ENCODE measurements around the gene SLC25A30.

The SLC25A30 gene, protein sequence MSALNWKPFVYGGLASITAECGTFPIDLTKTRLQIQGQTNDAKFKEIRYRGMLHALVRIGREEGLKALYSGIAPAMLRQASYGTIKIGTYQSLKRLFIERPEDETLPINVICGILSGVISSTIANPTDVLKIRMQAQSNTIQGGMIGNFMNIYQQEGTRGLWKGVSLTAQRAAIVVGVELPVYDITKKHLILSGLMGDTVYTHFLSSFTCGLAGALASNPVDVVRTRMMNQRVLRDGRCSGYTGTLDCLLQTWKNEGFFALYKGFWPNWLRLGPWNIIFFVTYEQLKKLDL

DNA sequence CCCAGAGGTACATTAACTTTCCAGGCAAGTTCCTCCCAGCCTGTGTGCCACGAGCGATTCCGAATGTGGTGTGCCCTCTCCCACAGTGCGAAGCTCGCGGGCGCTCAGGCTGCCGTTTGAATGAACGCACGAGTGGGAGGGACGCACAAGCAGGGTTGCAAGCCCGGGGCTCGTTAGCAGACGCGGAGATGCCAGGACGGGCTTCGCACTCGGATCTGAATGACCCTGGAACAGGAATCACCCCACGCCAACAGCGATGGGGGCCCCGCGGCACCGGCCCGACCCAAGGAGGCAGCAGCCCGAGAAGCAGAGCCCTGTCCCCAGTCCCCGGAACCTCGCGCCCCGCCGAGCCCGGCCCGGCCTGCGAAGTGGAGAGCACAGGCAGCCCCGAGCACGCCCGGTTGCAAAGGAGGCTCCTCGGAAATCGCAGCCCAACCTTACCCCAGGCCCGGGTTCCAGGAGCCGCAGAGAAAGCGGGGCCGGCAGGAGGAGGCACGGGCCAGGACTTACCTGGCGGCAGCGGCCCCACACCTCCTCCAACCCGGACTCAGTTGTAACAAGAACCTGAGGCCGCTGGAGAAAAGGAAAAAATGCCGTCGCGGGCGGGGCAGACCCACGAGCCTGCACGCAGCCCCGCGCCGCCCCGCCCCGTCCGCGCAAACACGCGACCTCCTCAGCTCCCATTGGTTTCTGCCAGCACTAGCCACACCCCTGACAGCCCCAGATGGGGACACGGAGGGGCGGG lies at the start of gene SLC25A30:
Gene SLC25A30 (minus strand): TSS at position 584 of the 745 bp plus-strand sequence. CDS start 6,948 bp downstream, outside the sequence.
- ATAC-seq (peak; percentile 97), DNase-seq (peak; percentile 93)

DNA sequence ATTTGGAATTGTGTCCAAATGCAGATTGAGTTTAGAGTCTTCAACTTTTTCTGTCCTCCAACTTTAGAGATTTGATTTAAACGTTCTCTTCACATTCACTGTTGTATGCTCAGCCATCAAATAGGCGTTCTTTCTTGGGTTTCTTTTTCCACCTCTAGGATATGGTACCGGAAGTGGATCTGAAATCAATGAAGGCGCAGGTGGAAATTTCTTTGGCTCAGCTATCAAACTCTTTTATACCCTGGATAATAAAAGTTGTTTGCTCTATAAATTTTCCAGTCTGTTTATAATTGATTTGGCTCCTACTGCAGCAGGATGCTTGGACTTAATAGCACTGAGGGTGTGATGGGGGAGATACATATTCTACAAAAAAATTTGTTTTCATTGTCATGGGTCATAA lies 48.2 kb upstream of the SLC25A30 start:
- DNase-seq (no peak), ATAC-seq (no peak)

GRCh38 chr13:45464687-45465453 lies 46.7 kb upstream of the SLC25A30 start, which contains the start of gene COG3:
TSS of gene COG3 (plus strand) at chr13:45464939. CDS start at chr13:45465037, 98 bp downstream.
- peak; percentile 99 for ATAC-seq

DNA sequence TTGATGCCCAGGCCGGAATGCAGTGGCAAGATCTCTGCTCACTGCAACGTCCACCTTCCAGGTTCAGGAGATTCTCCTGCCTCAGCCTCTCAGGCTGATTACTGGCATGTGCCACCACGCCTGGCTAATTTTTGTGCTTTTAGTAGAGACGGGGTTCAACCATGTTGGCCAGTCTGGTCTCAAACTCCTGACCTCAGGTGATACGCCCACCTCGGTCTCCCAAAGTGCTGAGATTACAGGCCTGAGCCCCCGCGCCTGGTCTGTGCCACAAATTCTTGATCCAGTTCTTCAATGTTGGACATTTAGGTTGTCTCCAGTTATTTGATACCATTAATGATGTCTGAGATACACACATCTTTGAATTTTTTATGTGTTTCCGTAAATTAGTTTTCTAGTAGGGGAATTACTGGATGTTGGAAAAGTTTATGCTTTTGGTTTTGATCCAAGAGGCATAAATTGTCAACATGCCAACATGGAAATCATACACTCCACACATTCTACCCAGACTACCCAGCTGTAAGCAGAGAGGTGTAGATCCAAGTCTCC lies 46.0 kb upstream of the SLC25A30 start:
- ATAC-seq (no peak), DNase-seq (no peak)

More at GRCh38 chr13:45464687-45465453, 46.7 kb upstream of the SLC25A30 start, which contains the start of gene COG3:
- DNase-seq, result peak; percentile 97

- no peak for DNase-seq
- no peak for ATAC-seq
Observed at GRCh38 chr13:45456196-45456972, 38.2 kb upstream of the SLC25A30 start.

GRCh38 chr13:45454204-45454603 lies 36.0 kb upstream of the SLC25A30 start:
- ATAC-seq (no peak), DNase-seq (no peak)

- ATAC-seq (no peak), DNase-seq (no peak)
Observed at GRCh38 chr13:45451282-45451681, 33.1 kb upstream of the SLC25A30 start.

DNA sequence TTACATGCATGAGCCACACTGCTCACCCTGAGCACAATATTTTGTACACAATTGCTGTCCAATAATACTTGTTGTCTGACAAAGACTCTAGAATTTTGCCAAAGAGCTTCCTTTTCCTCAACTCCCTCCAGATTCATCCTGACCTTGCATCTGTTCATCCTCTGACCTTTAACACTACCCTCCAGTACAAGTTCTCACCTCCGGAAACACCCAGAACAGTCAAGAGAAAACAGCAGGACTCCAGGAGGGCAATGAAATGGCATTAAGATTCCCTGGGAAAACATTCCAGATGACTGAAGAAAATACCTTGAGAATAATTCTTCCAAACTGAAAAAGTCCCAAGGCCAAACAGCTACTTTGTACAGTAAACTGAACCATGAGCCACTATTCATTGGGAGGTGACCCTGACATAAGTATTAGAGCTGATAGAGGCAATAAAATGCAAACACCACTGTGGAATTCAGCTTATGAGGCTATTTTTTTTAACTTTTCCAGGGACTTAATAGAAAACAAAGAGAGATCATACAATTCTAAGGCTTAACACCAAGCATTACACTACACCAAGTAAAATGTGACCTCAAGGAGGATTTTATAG lies 30.9 kb upstream of the SLC25A30 start:
- DNase-seq (no peak), ATAC-seq (no peak)

DNA sequence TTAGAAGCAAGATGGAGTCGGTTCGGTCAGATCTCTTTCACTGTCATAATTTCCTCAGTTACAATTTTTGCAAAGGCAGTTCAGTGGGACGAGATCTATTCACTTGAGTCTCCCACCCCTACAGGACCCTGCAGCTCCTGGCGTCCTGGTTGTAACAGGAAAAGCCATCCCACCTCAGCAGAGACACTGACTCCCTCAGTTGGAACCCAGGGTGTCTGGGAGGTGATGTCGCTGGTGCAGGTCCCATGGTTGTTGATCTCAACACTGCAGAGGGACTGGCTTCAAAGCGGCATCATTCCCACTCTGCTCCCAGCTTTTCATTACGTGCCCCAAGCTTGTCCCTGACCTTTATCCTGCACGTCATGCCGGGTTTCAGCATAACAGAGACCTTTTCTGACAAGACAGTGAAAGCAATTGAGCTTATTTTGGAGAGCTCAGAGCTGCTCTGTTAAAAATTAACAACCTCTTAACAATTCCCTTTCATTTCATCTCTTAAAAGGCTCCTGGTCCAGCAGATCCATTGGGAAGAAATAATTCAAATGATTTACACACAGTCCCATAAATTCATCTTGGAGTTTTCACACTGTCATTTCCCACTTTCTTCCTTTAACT lies 29.0 kb upstream of the SLC25A30 start:
- ATAC-seq, result no peak

DNA sequence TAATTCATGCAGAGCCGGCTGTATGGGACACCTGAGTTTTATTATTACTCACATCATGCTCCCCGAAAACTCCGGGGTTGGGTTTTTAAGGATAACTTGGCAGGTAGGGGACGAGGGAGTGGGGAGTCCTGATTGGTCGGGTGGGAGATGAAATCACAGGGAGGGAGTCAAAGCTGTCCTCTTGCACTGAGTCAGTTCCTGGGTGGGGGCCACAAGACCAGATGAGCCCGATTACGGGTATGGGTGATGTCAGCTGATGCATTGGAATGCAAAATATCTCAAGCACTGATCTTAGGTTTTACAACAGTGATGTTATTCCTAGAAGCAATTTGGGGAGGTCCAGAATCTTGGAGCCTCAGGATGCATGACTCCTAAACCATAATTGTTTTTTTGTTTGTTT lies 28.0 kb upstream of the SLC25A30 start:
- no peak for ATAC-seq
- DNase-seq, result no peak

More for the DNA sequence above, 29.0 kb upstream of the SLC25A30 start:
- no peak for DNase-seq

DNA sequence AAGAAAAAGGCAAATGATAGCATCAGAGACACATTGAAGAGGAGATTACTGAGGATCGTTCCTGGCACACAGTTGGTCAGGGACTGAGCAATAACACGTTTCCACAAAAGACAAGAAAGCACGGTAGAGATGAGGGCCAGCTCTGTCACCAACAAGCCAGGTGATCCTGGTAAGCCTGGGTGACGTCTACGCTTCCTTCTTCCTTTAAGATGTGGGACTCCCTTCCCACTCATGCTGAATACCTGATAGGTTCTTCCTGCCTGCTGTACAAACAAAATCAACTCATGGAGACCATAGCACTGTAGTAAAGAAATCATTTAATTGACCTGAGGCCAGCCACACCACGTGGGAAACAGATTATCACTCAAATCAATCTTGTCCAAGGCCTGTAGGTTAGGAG lies 26.9 kb upstream of the SLC25A30 start:
- ATAC-seq (no peak), DNase-seq (no peak)

DNA sequence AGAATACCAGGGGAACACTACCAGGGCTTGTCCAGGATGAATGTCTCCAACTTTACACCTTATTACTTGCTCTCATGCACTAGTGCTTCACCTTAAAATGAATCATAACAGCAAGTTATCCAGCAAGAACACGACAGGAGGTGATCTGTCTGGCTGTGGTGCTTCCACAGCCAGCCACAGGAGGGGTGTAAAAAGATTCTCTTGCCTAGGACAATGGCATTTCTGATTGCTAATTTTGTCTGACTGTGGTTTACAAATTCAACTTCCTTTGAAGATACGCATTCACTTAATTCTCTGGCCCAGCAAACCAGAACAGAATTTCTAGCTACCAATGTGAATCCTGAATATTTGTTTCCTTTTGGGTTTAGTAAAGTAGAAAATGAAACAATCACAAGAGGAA lies 23.5 kb upstream of the SLC25A30 start:
- DNase-seq (no peak), ATAC-seq (peak; percentile 87)

GRCh38 chr13:45439781-45440462 lies 21.7 kb upstream of the SLC25A30 start:
- ATAC-seq, result no peak

DNA sequence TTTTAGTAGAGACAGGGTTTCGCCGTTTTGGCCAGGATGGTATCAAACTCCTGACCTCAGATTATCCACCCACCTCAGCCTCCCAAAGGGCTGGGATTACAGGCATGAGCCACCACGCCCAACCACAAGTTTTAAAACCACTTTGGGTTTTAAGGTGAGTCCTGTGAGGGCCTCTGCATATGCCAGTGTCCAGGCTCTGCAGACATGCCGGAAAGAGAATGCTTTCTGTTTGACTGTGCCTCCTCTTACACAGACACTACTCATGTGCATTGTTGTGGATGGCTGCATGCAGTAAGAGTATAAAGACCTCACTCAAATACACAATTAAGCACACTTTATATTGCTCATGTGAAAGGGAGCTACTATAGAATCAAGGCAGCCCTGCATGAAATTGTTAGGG lies 20.8 kb upstream of the SLC25A30 start:
- ATAC-seq, result no peak

More at GRCh38 chr13:45439781-45440462, 21.7 kb upstream of the SLC25A30 start:
- no peak for DNase-seq

GRCh38 chr13:45437947-45438346 lies 19.8 kb upstream of the SLC25A30 start:
- ATAC-seq (no peak), DNase-seq (no peak)

More for the DNA sequence above, 20.8 kb upstream of the SLC25A30 start:
- DNase-seq, result no peak

DNA sequence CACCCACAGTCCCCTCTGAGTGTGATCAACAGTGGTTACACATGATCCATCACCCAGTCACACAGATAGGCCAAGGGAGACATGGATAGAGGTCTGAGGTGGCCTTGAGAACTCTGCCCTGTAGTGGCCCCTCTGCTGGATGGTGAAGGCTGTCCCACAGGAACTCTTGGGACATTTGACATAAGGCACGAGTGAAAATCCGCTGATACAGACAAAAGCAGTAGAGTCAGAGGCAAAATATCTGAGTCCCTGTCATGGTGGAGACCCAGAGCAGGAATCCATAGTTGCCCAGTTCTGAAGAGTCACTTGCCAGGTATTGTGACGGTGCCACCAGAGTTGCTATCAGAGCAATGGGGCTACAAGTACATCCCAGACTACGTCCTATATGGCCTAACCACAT lies 18.8 kb upstream of the SLC25A30 start:
- ATAC-seq (no peak), DNase-seq (no peak)

DNA sequence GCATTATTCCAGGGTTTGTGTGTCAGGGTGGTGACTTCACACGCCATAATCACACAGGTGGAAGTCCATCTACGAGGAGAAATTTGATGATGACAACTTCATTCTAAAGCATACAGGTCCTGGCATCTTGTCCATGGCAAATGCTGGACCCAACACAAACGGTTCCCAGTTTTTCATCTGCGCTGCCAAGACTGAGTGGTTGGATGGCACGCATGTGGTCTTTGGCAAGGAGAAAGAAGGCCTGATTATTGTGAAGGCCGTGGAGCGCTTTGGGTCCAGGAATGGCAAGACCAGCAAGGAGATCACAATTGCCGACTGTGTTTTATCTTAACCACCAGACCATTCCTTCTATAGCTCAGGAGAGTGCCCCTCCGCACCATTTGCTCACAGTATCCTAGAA lies 18.2 kb upstream of the SLC25A30 start:
- DNase-seq (no peak), ATAC-seq (no peak)

DNA sequence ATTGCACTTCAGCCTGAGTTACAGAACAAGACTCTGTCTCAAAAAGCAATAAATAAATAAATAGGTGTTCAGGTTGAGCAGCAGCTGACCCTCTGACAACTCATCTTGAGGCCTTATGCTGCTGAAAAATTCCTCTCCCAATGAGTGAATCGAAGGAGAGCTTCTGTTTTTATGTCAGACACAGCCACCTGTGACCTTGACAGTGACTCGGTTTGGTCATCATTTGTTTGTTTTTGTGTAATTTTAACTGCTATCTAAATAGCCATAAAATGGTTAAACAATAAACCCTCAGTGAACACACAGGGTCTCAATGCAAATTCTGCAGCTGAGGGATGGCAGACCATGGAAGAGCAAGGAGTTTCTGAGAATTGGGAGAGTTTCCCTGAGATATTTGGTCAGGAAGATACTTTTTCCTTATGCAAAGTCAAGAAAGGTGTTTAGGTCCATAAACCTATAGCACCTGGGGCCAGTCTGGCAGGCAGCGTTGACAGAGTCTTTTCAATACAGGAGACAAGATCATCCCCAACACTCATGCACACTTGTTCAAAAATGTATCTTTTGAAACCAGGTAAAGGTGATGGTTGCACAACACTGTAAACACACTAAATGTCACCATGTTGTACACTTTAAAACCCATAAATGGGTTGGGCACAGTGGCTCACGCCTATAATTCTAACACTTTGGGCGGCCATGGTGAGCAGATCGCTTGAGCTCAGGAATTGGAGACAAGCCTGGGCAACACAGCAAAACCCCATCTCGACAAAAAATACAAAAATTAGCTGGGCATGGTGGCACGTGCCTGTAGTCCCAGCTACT lies 16.6 kb upstream of the SLC25A30 start:
- ATAC-seq (no peak), DNase-seq (no peak)

- DNase-seq (no peak), ATAC-seq (no peak)
Observed at GRCh38 chr13:45433381-45433790, 15.2 kb upstream of the SLC25A30 start.
